22Rv1 (cell line): ENCODE measurements around the gene NELL2.

Source experiments
- ZFX ChIP-seq: fragments of 450-650 bp; IDR thresholded peaks from 2 replicates; pipeline ENCODE4 v1.6.1; 2017; ENCODE audit warnings: antibody characterized with exemption, borderline replicate concordance
- TF ChIP-seq, protein P1 (sequence below): fragments of 450-650 bp; IDR thresholded peaks from 2 replicates; pipeline ENCODE4 v1.5.1; 2017; ENCODE audit warnings: mild to moderate bottlenecking

DNA sequence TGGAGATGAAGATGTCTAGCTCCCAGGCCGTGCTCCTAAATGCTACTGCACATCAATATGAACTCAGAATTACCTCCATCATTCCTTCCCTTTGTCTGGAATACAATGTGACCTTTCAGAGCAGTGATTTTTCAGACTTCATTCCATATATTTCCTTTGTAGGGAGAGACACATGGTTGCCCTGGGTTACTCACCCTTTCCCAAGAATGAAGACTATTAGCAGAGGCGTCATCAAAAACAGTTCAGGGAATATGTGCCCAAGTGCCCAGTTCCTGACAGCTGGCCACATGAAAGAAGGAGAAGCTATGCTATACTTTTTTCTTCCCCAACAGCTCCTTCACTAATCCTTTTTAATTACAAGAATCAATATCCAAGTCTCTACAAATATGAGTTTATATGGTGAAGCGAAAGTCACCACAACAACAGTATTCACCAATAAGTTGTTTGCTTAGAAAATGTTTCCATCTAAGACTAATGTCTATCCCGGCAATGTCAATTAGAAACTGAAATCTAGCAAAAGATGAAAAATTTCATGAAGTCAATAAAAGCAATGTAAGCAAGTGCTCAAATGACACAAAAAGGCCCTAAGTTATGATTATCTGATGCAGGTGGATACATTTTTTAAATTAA lies 17.8 kb downstream of the NELL2 start:
- TF ChIP-seq, protein P1, sequence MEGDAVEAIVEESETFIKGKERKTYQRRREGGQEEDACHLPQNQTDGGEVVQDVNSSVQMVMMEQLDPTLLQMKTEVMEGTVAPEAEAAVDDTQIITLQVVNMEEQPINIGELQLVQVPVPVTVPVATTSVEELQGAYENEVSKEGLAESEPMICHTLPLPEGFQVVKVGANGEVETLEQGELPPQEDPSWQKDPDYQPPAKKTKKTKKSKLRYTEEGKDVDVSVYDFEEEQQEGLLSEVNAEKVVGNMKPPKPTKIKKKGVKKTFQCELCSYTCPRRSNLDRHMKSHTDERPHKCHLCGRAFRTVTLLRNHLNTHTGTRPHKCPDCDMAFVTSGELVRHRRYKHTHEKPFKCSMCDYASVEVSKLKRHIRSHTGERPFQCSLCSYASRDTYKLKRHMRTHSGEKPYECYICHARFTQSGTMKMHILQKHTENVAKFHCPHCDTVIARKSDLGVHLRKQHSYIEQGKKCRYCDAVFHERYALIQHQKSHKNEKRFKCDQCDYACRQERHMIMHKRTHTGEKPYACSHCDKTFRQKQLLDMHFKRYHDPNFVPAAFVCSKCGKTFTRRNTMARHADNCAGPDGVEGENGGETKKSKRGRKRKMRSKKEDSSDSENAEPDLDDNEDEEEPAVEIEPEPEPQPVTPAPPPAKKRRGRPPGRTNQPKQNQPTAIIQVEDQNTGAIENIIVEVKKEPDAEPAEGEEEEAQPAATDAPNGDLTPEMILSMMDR, result no peak
- TF ChIP-seq ZFX, result no peak
